GM18867 (cell line): ENCODE results near the gene ALS2CL.

ENCODE experiments used
- ATAC-seq: cut with Tn5 transposase; IDR thresholded peaks from one replicate; pipeline ENCODE4 v1.9.1; 2021; ENCODE audit warnings: mild to moderate bottlenecking, moderate library complexity; ENCODE audit not compliant: unreplicated experiment

The ALS2CL gene

GRCh38 chr3:46680298-46680826 is 13.1 kb downstream of the ALS2CL start:
- ATAC-seq: no peak

- ATAC-seq: no peak
Measured at GRCh38 chr3:46679681-46680080, 13.8 kb downstream of the ALS2CL start.

GRCh38 chr3:46678280-46678679 is 15.2 kb downstream of the ALS2CL start:
- no peak for ATAC-seq

DNA sequence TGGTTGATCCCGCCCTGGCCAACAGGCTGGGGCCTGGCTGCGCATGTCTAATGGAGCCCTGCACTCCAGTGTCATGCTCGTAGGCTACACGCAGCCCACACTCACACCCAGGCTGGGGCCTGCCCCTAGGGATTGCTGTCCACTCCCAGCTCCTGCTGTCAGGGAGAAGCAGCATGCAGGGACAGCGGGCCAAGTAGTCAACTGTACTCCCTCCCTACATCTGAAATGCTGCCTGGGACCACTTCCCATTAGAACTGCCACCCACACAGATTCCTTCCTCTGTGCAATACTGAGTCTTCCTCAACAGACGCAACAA is 16.1 kb downstream of the ALS2CL start:
- no peak for ATAC-seq

- ATAC-seq: no peak
Measured at GRCh38 chr3:46676601-46677410, 16.7 kb downstream of the ALS2CL start.

GRCh38 chr3:46675843-46676567 is 17.5 kb downstream of the ALS2CL start:
- ATAC-seq: no peak

DNA sequence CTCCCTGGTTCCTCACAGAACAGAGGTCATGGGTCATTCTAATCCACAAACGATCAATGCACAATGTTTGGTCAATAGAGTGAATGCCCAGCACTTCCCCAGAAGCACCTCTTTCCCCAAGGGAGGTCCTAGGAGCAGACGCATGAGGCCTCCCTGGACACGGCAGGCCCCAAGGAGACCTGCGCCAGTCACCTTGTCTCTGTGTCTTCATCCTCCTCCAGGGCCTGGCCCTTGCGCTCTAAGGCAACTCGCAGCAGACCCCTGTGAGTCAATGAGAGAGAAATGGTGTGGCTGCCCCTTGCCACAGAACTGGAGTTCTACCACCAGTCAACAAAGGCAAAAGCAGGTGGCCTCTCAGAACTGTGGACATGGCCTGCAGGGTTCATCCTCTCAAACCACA is 18.1 kb downstream of the ALS2CL start:
- no peak for ATAC-seq

GRCh38 chr3:46674031-46674845 is 19.2 kb downstream of the ALS2CL start:
- no peak for ATAC-seq

DNA sequence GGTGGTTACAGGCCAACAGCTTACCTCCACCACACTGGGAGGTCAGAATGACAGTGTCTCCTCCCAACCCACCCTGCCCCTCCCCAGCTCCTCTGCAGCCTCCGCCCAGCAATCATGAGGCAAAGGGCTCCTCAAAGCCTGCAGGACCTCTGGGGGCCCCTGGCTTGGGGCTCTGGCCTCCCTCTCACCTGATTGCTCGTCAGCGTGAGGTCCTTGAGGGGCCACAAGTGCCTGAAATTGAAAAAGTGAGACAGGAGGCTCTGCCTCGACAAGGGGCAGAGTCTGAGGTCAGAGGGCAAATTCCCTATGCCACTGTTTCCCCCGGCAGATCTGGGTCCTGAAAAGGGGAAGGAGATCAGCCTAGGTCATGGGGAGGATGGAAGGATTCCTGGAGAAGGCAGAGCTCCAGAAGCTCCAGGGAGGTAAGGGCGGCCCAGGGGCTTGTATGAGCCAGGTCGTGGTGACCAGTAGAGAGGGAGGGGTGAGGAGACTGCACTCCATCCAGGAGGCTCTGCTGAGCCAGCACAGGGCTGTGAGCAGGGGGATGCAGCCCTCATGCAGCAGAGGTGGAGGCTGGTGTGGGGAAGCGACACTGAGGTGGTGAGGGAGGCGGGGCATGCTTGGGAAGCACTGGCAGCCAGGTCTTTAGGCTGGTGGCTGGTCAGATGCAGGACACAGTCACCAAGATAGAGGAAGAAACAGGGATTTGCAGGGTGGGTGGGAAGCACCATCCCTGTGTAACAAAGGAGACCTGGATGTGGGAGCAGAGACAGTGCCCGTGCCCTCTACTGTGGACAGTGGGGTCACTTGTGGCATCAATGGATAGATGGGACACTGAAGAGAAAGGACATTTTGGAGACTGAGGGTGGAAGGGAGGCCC is 20.1 kb downstream of the ALS2CL start:
- ATAC-seq: no peak

GRCh38 chr3:46672349-46672695 is 21.2 kb downstream of the ALS2CL start:
- no peak for ATAC-seq

GRCh38 chr3:46671541-46672348 is 21.7 kb downstream of the ALS2CL start:
- no peak for ATAC-seq

DNA sequence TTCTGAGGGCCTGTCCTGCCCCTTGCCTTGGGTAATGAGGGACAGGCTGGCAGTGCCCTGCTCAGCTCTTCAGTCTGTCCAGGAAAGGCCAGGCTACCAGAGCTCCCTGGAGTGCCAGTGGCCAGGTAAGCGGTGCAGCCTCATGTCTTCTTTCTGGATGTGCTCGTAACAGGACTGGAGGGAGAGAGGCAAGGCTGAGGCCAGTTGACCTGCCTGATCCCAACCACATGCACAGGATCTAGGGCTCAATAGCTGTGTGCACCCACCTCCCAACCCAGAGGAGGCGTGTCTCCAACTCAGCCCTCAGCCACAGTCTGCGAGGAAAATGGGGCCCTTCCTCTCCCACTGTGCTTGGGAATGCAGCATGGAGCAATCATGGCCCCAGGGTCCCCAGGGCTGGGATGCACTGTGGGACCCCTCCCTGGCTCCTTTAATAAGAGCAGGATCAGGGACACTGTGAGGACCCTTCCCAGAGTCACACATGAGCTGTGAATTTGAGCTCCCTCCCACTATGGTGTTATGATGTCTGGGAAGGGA is 22.5 kb downstream of the ALS2CL start:
- no peak for ATAC-seq

GRCh38 chr3:46670000-46670890 is 23.2 kb downstream of the ALS2CL start:
- no peak for ATAC-seq

DNA sequence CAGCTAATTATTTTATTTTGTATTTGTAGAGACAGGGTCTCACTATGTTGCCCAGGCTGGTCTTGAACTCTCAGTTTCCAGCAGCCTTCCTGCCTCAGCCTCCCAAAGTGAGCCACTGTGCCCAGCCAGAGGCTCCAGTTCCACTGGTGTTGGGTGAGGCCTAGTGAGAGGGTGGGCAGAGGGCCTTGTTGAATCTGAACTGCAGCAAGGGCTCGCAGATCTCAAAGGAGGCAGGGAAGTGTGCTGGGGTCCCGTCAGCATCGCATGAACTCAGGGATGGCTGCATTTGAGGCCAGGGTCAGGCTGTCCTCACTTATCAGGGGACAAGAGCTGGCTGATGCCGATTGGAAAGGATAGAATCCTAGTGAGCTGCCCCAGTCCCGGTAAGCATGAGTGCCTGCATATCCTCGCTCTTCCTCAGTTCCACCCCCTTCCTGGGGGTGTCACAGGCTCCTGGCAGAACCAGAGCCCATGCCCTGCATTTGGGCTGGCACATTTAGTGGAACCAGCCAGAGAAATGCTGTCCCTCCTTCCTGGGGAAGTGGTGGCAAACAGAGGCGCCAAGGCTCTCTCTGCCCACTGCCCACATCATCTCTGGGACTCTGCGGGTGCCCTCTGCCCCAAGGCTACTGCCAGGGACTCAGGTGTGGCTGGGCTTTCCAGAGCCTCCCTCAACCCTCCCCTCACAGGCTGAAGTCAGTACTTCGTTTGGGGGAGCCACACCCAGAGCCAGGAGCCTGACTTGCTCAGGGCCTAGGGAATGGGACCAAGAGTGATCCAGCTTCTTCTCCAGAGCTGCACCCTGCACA is 24.1 kb downstream of the ALS2CL start:
- ATAC-seq: no peak

DNA sequence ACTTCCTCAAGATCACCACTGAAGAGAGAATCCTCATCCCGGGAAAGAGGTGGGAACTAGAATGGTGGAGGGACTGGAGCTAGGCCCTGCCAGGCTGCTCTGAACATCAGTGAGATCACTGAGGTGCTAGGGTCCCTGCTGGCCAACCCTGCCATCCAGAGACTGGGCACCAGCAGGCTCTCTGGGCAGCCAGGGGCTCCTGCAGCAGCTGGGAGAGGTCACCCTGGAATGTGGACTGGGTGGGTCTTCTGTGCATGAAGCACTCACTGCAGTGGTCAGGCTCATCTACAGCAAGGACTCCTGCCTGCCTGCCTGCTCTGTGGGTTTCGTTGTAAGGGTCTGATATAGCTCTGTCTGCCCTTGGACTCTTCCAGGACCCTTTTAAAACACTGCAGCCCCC is 24.9 kb downstream of the ALS2CL start:
- no peak for ATAC-seq

- no peak for ATAC-seq
Measured at GRCh38 chr3:46668116-46668515, 25.4 kb downstream of the ALS2CL start.

DNA sequence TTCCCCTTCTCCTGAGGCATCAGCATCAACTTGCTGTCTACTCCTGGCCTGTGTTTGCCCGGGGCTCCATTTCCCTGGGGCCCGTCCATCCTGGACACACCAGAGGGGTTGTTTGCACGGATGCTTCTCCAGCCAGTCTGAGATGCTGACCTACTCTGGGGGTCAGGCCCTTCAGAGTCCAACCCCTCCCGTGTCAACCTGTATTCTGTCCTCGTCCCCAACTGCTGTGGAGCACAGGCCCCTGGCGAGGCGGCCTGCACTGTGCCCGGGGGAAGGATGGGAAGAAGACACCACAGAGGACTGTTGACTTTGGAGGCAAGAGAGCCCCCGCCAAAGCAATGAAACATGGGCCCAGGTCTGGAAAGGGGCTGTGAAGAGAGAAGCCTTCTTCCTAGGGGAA is 25.8 kb downstream of the ALS2CL start:
- no peak for ATAC-seq
